ENCODE data around the gene TMIGD3.
"Not testable (repeated sequence)": the region's sequence is repeated elsewhere in the genome, so short reads cannot be mapped to it uniquely, and the experiment has no call there.

TMIGD3 gene

DNA sequence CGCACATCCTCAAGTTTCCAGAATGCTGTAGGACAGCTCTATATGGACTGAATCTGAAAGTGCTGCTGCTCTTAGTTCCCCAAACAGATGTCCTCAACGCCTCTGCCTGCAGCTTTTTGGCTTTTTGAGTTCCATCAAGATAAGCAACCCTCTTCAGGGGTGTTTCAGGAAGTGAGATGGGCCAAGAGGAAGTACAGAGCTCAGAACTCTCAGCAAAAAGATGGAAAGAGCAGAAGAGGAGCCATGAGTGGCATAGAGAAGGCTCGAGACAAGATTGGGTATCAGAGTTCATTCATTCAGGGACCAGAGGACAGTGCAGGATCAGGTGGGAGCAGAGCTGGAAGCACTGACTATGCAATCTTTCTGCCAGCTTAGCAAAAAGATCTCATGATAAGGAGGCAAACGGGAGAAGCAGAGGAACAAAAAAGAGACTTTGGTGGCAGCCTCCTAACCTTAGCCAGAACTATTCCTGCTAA, at the start of gene TMIGD3, which contains the start of gene ADORA3:
Gene TMIGD3 (minus strand): TSS at position 49 of the 476 bp plus-strand sequence. CDS start 279 bp downstream, outside the sequence.
Gene ADORA3 (minus strand): TSS at position 49 of the 476 bp plus-strand sequence. CDS start 279 bp downstream, outside the sequence.
- DNase-seq: no peak

GRCh38 chr1:111553196-111553595, 49.8 kb upstream of the TMIGD3 start:
- no peak for DNase-seq

- no peak for DNase-seq
These were observed 49.2 kb upstream of the TMIGD3 start for GRCh38 chr1:111552587-111552986.

DNA sequence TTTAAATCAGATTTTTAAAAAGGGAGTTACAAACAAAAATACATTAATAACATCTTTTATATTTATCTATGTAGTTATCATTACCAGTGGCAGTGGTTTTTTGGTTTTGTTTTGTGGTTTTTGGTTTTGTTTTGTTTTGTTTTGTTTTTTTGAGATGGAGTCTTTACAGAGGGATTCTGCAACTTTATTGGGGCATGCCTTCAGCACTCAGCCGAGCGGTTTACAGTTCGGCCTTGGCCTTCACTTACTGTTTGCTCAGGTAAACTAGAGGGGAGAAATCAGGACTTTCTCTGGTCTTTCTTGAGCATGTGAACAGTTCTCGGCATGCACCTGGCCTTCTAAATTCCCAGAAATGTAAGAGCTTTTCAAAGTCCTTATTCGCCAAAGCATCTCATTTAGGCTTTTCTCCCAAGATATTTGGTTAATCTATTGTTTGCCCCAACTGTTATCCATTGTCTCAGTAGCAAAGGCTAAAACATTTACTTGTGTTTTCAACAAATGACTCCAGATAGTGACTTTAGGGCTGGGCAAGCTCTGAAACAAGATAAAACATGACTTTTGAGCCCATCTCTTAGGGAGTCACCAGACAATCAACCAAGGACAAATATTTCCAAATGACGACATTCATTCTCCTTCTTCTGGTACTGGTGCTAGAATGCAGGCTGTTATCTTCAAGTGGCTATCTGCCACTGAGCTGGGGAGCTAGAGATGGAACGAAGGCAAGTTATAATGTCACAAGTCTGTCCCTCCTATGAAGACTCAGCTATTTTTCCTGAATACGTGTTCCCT, 48.4 kb upstream of the TMIGD3 start:
- DNase-seq: no peak

DNA sequence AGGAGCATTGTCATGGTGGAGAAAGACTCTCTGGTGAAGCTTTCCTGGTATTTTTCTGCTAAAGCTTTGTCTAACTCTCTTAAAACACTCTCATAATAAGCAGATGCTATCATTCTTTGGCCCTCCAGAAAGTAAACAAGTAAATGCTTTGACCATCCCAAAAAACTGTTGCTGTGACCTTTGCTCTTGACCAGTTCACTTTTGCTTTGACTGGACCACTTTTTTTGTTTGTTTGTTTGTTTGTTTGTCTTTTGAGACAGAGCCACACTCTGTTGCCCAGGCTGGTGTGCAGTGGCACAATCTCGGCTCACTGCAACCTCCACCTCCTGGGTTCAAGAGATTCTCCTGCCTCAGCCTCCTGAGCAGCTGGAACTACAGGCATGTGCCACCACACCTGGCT, 44.4 kb upstream of the TMIGD3 start:
- DNase-seq: not testable (repeated sequence)

DNA sequence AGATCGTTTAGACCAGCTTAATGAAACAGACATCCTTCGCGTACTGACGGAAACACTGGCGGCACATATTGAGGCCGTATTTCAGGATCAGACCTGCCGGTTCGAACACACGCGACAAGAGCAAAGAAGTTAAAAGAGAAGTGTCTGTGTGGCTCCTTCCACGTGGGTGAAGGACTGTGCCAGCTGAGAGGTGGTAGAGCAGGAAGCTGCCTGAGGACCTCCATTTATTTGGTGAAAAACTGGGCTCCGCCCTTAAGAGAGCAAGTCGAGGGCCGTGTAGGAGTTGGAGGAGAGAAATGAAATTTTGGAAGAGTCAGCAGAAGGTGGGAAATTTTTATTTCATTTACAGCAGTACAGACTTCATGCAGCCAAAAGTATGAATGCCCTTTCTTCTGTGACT, 38.8 kb upstream of the TMIGD3 start:
- DNase-seq: no peak

DNA sequence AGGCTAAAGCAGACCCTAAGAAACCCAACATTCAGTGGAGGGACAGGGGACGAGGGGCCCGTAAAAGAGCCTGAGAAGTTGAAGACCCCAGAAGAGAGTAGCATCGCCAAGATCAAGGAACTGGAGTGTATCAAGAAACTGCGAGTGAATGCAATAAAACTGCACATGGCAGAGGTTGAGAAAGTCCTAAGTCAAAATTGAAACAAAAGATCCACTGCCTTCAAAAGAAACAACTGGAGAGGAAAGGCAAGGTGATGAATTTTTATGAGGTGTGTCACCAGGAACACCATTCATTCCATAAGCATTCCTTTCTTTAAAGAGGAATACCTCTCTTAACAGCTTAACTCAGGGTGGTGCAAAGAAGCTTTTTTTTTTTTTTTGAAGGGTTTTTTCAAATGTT, 38.3 kb upstream of the TMIGD3 start:
- DNase-seq: no peak

- no peak for DNase-seq
These were observed 37.5 kb upstream of the TMIGD3 start for GRCh38 chr1:111540928-111541327.

DNA sequence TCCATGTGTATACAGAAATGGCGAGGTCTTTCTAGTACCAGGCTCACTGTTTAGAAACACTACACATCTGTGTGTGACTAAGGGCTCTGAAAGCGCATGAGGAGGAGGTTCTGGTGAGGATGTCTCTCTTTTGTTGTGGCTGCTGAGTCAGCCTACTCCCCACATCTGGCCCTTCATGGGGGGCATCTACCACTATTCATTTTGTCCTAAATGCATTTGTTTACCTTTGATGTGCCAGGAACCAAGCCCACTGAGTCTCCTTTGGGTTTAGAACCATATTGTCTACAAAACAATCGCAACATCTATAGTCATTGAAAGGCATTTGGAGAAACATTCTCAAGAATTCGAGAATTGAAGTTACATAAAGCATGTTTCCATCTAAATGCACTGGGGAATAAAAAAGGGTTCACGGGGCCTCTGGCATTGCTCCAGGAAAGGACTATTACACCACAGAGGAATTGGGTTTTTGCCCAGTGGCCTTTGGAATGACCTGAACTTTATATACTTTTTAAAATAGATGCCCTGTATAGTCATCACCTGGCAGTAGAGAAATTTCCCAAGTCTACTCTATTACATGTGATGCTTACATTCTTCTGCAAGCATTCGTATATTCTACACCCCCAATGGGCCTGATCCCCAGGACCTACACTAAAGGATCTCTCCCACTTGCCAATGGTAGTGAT, 35.1 kb upstream of the TMIGD3 start:
- no peak for DNase-seq

DNA sequence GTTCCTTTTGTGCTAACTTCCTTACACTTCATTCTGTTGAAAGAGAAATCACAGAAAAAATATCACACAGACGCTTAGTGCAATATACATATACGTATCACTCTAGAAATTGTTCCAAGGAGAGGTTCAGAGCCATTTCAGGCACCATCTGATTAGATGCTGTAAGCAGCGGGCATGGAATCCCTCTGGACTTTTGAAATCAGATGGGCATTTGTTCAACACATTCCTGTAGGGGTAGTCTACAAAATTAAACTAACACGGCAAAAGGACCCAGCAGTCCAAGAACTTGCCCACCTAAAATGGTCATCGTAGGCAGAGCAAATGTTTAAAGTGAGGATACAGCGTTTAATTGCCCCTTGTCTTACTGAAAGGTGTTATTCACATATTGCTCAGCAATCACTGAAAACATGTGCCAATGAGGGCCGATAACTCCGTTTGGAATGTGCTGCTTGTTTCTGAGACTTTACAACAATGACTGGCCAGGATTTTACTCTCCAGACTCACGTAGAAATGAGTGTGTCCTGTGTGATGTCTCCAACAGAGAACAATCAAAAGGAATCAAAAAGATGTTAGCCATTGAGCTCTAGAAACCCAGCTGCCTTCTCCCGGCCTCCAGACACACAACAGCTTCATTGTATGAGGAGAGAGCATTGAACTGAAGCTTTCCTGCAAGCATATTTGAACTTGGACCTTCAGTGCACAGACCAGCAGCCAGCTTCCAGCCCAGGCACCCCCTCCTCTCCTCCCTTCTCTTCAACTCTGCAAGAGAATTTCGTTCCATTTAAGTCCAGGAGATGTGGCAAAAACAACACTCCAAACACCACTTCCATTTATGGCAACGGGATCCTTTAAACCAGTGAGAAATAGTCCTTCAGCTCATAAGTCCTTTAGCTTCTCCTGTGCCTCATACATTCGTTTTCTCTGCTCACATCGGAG, 32.1 kb upstream of the TMIGD3 start:
- no peak for DNase-seq

GRCh38 chr1:111520053-111520452, 16.6 kb upstream of the TMIGD3 start:
- DNase-seq: no peak

- DNase-seq: no peak
These were observed 14.2 kb upstream of the TMIGD3 start for GRCh38 chr1:111517469-111518225.

GRCh38 chr1:111516005-111516535, 12.6 kb upstream of the TMIGD3 start:
- no peak for DNase-seq

- DNase-seq: no peak
These were observed 12.0 kb upstream of the TMIGD3 start for GRCh38 chr1:111515291-111516004.

- no peak for DNase-seq
These were observed 10.1 kb upstream of the TMIGD3 start for GRCh38 chr1:111513410-111514020.

DNA sequence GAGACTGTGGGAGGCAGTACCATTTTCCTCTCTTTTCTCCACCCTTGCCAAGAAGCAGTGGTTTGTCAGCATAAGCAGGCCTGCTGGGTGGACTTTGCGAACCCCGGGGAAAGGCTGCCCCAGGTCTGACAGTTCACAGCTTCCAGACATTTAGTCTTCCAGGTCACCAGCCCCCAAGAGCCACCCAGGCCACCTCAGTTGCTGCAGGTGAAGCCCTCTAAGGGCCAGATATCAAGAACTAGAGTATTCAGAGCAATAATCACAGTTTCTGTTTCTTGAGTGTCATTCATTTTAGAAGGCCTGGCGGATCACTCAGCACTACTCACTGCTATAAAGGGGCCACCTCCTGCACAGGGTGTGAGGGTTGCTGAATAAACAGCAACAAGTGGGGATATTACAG, 9.5 kb upstream of the TMIGD3 start:
- DNase-seq: no peak

- DNase-seq: no peak
These were observed 8.9 kb upstream of the TMIGD3 start for GRCh38 chr1:111512132-111512889.

DNA sequence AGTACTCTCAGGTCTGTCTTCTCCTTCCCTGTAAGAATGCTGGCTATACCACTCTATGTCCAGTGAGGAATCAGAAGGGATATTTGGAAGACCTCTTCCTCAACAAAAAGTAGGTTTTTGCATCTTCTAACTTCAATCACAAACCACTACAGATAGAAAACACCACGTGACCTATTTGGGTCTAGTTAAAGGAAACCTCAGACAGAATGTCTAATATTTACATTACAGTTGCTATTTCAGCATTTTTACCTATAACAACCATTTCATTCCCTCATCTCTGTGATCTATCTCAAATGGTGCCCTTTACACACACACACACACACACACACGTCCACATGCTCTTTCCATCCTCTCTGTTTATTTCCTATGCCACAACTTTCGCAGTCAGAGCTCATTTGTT, 7.9 kb upstream of the TMIGD3 start:
- no peak for DNase-seq

DNA sequence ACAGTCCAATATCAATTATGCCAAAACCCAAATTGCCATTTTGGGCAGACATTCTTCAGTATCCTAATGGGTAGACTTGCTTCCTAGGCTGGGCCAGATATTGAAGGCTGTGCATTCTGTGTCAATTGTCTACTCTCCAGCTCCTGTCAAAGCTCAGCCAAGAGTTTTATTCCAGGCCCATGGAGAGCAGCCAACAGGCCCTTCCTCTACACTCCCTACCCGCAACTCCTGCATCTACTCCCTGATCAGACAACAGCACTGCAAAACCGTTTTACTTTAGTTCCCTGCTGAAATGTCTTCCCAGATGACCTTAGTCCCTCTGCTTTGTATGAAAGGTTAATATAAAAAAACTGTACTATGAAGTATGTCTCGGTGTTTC, 6.6 kb upstream of the TMIGD3 start:
- DNase-seq: no peak

Data from activated CD4-positive, CD25-positive, alpha-beta regulatory T cell treated with anti-CD3 and anti-CD28 coated beads, Interleukin-2, amount 50 U/mL, for 72 hours (primary cell).